Right ventricle myocardium inferior (tissue), 1 donor: ENCODE results near the gene RPL31. TPM values are rescaled to one million over a fixed set of nuclear protein-coding genes. Genes with fewer than 3 reads are reported as not detected.

ENCODE experiments used
- ATAC-seq: fragments of 200-7000 bp; cut with Tn5 transposase; one replicate; pipeline ENCODE4 v1.9.1; 2020; ENCODE audit warnings: mild to moderate bottlenecking, moderate library complexity
- DNase-seq: peaks from one replicate; pipeline ENCODE4 v3.0.0; 2021; ENCODE audit errors: missing footprints
- intact Hi-C: fragments of 100-400 bp; cut with DNase I; formaldehyde crosslinking; loops from one replicate; pipeline ENCODE4 v1.11.0; 2022
- total RNA-seq: library from RNA; stranded (reverse); fragmentation: NEBNext Ultra II Directional; extraction: Animal tissue kit (Norgen Biotek cat#: 25700); gene quantifications from one replicate; pipeline ENCODE4 v1.2.1, GENCODE V29; 2021
- donor health status: DM: no; HTN: yes; CAD: no; lungs with severe emphysema.

The RPL31 gene
- total RNA-seq, 1 donor from 2014 or later, result 848 TPM

DNA sequence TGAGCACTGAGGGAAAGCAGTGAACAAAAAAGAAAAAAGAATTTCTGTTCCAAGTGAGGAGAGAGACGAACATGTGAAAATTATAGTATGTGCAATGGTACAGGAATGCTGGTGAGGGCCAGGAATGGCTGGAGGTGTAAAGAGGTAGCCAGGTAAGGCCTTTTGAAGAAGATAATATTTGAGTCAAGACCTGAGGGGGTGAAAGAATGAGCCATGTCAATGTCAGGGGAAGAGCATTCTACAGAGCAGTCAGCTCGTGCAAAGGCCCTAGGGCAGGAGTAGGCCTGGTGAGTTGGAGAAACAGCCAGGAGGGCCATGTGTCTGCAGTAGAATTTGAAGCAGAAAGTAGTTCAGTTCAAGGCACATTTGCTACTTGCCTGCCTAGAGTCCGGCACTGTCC, 12.4 kb upstream of the RPL31 start:
- intact Hi-C loops, result loop anchor here (5.0 kb wide), 1 partner anchor 167 kb away; the partner anchor contains the start of gene NPAS2
- no peak for ATAC-seq

DNA sequence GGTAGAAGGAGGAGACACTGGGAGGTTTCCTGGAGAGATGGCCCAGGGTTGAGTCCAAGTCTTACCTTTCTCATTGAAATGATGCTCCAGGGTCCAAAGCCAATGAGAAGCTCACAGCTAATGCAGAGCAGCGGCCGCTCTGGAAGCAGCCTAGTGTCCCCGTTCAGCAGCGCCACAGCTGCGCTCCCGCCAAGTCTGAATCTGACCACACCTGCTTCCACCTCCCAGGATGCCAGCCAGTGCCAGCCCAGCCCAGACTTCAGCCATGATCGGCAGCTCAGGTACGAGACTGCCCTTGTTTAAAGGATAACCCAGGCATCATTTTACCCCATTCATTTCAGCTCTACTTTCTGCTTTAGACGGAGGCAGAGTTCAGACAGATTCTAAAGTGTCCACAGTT, 11.9 kb upstream of the RPL31 start:
- intact Hi-C loops, result no loop called here
- DNase-seq (no peak), ATAC-seq (no peak)

More for the DNA sequence above, 12.4 kb upstream of the RPL31 start:
- no peak for DNase-seq

DNA sequence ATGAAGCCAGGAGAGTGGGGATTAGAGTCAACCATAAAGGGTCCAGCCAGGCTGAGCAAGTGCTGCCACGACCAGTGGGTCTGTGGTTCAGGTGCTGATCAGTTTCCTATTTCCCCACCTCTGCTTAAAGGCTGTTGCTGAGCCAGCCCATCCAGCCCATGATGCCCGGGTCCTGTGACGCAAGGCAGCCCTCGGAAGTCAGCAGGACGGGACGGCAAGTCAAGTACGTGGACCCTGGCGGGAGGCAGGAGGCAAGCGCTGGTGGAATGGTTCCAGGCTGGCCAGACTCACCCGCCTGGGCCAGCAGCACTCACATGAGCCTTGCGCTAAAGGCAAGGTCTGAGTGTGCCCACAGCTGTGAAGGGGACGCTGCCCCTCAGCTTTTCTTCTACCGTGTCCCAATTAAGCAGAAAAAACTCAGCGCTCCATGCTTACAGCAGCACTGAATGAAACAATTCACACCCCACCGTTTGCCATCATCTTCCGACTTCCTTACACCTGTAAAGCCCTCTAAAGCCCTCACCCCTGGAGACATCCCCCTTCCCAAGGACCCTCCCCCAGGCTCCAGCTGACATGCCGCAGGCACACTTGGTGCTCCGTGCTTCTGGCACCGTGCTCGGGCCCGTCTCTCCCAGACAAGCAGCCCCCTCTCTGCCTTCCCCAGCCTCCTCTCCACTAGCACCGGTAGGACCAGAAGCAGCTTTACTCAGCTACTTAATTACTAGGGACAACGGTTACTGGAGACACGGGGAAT, 11.3 kb upstream of the RPL31 start:
- ATAC-seq (no peak), DNase-seq (no peak)
- intact Hi-C loops, result no loop called here

DNA sequence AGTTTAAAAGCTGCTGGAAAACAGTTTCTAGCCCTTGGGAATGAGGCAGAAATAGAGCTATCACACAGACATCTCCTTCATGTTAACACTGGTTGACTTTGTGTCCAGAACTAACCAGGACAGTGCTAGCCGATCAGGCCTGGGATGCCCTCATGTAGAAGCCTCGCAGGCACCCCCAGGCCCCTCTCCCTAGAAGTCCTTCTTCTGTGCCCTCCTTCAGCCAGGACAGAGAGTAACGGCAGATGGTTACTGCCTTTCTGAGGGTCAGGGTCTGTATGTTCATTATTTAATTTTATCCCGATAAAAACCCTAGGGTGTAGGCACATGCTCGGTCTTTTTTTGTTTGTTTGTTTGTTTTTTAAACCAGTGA, 10.7 kb upstream of the RPL31 start:
- ATAC-seq, result no peak
- DNase-seq, result no peak
- intact Hi-C loops, result no loop called here

DNA sequence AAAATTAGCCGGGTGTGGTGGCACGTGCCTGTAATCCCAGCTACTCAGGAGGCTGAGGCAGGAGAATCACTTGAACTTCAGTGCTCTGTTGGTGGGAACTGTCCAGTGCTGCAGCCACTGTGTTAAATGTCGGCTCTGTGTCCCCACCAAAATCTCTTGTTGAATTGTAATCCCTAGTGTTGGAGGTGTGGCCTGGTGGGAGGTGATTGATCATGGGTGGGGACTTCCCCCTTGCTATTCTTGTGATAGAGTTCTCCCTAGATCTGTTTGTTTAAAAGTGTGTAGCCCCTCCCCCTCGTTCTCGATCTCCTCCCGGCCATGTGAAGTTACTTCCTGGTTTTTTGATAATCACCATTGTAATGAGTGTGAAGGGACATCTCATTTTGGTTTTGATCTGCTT, 9.8 kb upstream of the RPL31 start:
- intact Hi-C loops, result no loop called here
- no peak for DNase-seq
- ATAC-seq, result no peak

DNA sequence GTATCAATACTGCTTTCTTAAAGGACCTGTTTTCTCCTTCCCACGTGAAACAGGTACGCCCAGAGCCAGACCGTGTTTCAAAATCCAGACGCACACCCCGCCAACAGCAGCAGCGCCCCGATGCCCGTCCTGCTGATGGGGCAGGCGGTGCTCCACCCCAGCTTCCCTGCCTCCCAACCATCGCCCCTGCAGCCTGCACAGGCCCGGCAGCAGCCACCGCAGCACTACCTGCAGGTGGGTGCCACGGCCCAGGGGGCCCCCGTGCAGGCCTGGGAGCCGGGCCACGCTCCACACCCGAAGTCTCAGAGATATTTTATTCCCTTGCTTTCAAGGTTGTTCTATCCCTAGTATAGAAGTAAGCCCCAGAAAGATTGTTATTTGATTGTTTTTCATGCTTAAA, 8.8 kb upstream of the RPL31 start:
- intact Hi-C loops, result no loop called here
- no peak for ATAC-seq
- DNase-seq, result no peak

DNA sequence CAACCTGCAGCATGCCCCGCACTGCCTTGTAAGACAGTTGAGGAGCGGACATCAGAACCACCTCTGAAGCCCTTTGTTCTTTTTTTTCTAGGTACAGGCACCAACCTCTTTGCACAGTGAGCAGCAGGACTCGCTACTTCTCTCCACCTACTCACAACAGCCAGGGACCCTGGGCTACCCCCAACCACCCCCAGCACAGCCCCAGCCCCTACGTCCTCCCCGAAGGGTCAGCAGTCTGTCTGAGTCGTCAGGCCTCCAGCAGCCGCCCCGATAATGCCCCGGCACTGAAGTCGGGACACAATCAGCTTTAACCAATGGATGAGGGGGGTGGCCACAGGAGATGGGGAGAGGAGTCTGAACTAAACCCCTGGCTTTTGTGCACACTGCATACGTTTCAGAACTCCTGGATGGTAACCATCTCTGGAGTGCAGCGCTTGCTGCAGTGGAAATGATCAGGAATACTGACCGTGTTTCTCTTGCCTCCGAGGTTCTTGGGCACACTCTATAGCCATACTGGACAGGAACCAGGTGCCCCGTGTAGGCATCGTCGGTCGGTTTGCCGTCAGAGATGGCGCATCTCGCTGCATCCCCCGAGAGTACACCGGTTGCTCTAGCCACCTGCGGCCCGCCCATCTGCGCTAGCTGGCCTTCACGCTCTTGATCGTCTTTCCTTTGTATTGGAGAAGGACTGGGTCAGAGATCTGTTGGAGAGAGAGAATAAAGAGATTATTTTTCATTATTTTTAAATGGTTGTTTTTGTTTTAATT, 6.6 kb upstream of the RPL31 start:
- intact Hi-C loops, result no loop called here
- ATAC-seq (no peak), DNase-seq (no peak)

DNA sequence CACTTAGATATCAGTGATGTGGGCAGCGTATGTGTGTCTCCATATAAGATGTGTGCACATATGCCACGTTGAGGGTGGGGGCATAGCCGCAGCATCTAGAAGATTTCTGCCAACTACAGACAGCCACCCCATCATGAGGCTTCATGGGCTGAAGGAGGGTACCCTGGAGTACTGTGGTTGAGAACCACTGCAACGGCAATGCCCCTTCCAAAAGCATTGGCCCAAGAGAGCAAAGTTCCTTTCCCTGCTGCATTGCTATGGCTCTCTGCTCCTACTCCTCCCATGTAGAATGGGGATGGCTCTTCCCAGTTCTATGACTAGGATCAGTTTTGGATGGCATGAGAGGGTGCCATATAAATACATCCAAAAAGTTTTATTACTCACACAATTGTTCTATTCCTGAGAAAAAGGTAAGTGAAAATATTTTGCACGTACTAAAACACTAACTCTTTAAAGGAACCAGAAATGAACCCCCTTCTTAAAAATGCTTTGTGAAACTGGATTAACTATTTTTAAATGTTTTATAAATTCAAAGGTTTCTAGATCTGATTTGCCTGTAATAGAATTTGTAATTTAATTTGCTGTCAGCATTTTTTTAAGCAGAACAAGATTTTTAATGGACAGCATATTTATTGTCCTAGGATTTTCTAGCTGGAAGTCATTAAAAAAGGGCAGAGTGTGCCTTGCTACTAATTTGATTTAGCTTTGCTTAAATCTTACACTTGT, 4.4 kb upstream of the RPL31 start:
- ATAC-seq, result no peak
- intact Hi-C loops, result no loop called here
- DNase-seq, result no peak

DNA sequence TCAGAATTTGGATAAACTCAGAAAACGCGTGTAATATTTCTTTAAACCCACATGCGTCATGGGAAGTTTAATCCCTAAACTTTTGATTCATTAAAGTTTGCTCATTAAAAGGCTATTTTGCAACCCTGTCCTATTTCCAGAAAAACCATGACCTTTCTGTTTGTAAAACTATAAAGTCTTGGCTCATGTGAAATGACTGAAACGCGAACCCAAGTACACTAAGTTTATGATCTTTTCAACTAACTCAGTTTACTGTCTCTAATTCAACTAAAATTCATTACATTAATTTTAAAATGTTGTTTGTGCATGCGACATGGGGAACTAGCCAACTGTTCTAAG, 3.9 kb upstream of the RPL31 start:
- ATAC-seq, result no peak
- intact Hi-C loops, result no loop called here
- no peak for DNase-seq

DNA sequence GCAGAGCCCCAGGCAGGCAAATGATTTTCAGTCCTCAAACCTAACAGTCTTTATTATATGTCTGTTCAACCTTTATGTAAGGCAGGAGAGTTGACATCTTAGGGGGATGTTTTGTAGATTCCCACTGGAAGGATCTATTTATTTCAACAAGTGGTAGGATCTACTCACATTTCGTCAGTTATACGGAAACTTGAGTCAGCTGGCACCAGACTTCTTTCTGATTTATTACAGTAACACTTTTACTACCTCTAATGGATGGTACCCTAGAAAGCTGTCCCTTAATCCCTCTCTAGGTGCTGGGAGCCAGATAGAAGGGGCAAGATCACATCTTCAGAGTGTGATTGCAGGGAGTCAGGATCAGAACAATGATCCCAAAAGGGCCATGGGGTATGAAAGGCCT, 2.1 kb upstream of the RPL31 start:
- ATAC-seq, result no peak
- intact Hi-C loops, result no loop called here
- no peak for DNase-seq

DNA sequence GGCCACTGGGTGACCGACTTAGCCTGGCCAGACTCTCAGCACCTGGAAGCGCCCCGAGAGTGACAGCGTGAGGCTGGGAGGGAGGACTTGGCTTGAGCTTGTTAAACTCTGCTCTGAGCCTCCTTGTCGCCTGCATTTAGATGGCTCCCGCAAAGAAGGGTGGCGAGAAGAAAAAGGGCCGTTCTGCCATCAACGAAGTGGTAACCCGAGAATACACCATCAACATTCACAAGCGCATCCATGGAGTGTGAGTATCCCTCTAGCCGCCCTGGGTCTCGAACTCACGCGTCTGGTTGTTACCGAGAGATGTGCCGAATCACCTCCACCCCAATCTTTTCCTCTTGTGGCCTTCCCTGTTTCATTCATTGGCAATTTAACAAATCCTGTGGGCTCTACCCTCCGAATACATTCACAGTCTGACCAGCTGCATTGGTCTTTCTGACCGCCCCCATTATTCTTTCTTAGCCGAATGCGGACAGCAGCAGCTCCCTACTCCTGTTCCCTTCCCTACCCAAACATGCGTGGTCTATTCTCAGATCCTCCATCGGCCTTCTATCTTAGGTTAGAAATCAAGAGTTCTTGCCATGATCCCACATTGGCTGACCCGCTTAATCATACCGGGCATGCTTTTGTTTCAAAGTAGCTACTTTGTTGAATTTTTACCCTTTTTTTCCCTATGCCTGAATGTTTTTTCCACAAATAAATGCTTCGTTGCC, 631 bp downstream of the RPL31 start:
- intact Hi-C loops, result no loop called here
- DNase-seq (no peak), ATAC-seq (no peak)

DNA sequence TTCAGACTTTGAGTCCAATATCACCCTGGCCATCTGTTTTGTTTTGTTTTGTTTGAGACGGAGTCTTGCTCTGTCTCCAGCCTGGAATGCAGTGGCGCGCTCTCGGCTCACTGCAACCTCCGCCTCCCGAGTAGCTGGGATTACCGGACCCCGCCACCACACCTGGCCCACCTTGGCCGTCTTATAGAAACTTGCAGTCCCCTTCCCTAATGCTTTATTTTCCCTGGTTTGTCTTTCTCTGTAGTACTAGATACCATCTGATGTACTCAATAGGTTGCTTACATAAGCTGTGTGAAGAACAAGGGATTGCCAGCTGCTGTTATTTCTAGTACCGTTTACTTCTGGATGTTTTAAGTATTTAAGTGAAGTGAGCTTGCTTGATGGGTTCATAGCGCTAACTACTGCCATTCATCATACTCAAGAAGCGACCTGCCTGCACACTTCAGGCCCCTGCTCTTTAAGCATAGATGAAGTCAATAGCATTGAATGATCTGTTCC, 1.2 kb downstream of the RPL31 start:
- DNase-seq (no peak), ATAC-seq (no peak)
- intact Hi-C loops, result no loop called here

DNA sequence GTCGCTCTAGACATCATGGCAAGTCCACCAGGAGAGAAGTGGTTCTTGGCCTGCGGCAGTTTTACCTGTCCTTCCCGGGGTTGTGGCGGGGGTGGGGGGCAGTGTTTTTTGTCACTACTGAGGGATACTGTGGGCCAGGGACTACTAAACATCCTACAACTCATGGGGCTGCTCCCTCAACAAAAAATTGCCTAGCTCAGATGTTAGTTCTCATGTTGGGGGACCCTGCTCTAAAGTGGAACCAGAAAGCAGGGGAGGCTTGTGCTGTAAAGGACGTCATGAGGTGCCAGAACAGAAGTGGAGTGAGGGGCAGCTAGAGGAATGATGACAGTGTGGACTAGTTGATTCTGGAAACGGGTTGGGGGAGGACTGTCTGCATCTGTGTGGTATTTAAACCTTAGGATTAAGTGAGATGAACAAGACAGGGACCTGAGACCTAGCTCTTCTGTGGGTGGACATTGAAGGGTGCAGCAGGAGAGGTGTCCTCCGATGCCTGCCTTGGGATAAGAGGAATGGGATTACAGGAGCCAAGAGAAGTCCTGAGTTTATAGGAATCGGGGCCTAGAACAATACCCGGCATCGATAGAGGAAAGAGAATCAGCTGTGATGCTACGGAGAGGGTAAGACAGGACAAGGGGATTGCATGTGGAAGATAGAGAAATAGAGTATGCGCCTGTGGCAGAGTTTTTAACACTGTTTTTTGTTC, 2.7 kb downstream of the RPL31 start:
- ATAC-seq (no peak), DNase-seq (no peak)
- intact Hi-C loops, result no loop called here

DNA sequence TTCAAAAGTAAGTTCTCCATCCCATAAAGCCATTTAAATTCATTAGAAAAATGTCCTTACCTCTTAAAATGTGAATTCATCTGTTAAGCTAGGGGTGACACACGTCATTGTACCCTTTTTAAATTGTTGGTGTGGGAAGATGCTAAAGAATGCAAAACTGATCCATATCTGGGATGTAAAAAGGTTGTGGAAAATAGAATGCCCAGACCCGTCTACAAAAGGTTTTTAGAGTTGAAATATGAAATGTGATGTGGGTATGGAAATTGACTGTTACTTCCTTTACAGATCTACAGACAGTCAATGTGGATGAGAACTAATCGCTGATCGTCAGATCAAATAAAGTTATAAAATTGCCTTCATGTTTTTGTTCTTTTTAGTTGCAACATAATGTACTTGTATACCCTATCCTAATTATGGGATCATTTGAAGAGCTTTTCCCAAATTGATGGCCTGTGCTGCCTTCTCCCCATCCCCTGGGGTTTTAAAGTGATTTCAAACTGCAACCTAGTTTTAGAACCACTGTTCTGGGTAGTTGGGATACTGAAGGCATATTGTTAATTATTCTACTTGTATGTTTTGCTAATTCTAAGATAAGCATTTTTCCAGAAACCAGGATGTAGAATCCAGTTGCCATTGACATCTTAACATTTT, 4.1 kb downstream of the RPL31 start:
- intact Hi-C loops, result no loop called here

DNA sequence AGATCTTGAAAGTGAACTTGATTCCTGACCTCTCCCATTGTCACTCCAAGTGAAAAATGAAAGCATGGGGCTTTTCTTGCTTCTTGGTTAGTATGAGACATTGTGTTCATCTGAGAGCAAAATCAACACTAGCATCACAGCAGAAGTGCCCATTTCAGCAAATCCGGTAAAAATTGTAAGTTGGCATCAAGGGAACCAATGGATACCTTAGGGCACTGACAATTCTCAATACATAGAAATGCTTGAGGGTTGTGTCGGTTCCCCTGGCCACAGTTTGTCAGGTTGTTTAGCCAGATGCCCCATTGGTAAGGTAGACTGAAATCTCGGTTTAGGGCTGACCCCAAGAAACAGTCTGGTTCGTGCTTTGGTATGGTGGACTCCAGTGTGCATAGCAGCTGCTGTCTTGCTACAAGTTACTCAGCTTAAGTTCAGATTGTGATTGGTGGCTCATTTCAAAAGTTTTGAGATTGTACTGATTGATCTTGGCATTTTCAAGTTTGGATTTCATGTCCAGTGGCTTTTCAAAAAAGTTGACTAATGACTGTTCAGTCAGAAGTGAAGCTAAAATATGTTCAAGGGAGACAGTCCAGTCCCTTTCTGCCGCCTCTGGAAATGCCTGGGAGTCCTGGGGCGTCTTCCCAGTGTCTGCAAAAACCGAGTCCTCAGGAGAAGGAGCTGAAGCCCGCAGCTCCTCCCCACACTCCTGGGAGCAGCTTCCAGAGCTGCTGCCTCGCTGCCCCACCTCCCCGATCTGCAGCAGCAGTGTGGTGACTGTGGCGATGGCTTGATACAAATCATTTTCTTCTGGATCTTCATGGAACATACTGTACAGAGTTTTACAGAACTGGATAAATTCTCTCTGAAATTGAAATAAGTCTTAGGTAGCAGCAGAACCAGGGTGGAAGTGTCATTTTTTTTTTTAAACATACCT, 5.6 kb downstream of the RPL31 start:
- intact Hi-C loops, result no loop called here
- DNase-seq (no peak), ATAC-seq (no peak)

More for the DNA sequence above, 4.1 kb downstream of the RPL31 start:
- DNase-seq (no peak), ATAC-seq (no peak)

DNA sequence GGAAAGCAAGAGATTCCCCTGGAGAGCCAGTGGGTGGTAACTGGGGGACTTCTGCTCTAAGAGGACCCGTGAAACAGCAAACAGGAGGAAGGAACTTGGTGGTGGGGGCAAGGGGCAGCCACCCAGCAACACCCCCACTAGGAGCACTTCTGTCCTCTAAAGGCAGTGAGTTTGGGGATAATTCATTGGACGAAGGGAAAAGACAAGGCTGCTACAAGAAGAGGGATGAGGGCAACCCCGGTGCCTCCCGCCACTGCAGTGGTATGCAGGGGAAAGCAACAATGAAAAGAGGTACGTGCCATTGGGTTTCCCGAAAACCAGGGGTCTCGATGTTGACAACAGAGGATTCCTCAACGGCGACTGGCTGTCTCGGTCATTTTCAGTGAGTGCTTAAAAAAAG, 9.1 kb downstream of the RPL31 start:
- intact Hi-C loops, result no loop called here
- no peak for ATAC-seq
- no peak for DNase-seq
